Stimulated activated CD8-positive, alpha-beta memory T cell treated with anti-CD3 and anti-CD28 coated beads, Interleukin-12 subunit alpha, Interleukin-12 subunit beta, amount 100 ng/mL, for 24 hours (primary cell): ENCODE data around the gene PRADC1.
A peak's percentile ranks its signal among the peaks of the same experiment; 100 is the strongest.

Experiments
- DNase-seq: peaks from one replicate; pipeline ENCODE4 v3.0.0-alpha.2; 2020; ENCODE audit errors: extremely low read depth

The PRADC1 gene

DNA sequence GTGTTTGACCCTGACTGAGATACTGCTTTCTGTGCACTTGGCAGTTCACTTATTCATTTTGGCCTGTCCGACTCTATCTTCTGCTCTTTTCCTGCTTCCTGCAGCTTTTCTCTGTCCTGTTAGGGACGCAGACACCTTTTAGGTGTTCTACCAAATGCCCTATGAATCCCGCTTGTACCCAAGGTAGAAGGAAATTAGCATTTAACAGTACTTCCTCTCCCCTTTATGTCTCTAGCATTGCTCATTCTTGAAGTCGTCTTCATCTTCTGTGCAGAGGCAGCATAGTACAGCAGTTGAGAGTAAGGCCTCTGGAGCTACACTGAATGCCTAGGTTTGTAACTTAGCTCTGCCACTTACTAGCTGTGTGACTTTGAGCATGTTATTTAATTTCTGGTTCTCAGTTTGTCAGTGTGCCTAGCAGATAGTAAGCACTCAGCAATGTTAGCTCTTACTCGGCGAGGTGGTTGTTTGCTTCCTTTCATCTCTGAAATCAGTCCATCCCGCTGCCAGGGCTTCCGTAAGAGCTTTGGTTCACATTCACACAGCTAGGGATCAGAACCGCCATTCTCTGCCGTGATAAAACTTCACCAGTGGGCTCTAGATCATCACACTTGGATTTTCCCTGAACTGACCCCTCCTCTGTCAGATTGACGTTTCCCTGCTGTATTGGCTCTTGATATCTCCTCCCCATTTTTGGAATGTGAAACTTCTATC is 2.4 kb upstream of the PRADC1 start:
- no peak for DNase-seq

GRCh38 chr2:73233932-73234832 is 1.1 kb upstream of the PRADC1 start, which contains the start of gene CCT7:
Gene CCT7 (plus strand): TSS chr2:73234308. CDS start chr2:73234379, 71 bp downstream.
- peak; percentile 66 for DNase-seq

DNA sequence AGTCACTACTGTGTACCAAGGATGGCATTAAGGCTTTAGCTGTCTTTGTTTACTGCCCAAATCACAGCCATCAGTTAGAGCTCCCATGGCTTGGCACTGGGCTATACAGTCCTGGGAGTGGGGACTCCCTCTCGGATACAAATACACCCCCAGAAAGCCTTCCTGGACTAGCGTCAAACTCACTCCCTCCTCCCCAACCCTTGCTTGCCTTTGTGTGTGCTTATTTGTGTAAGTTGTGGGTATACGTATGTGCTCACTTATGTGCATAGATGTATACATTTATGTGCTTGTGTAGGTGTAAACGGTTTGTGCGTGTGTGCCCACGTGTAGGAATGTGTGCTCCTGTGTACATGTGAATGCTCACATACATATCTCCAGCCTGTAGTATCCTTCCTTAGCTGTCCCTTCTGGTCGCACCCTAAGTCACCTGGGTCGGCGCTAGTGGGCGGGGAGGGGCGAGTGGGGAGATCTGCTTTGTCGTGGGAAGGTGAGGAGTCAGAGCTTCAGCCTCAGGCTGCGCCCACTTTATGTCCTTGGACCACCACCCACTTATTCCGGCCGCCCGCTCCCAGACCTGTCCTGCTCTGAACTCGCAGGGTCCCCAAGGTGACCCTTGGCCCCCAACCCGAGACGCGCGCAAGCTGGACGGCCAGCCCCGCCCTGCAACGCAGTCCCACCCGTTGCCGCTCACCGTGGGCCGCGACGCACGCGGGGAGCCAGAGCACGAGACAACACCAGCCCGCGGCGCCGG is 461 bp downstream of the PRADC1 start:
- no peak for DNase-seq

- no peak for DNase-seq
Observed at GRCh38 chr2:73228631-73229030, 4.4 kb downstream of the PRADC1 start.

DNA sequence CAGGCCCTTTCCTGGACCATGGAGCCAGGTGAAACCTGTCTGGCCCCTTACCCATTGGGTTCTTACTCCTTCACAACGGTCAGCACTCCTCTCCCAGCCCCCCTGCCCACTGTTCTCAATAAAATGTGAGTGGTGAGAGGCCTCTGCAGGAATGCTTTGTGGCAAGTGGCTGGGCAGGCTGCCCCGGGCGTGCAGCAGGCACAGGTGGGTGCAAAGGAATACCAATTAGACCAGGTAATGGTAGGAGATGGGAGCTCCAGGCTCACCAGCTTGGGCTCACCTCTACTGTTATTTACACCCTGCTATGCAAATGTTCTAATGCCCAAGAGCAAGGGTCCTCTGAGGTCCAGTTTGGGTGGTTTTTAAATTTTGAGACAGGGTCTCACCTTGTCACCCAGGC is 6.0 kb downstream of the PRADC1 start:
- DNase-seq: no peak

DNA sequence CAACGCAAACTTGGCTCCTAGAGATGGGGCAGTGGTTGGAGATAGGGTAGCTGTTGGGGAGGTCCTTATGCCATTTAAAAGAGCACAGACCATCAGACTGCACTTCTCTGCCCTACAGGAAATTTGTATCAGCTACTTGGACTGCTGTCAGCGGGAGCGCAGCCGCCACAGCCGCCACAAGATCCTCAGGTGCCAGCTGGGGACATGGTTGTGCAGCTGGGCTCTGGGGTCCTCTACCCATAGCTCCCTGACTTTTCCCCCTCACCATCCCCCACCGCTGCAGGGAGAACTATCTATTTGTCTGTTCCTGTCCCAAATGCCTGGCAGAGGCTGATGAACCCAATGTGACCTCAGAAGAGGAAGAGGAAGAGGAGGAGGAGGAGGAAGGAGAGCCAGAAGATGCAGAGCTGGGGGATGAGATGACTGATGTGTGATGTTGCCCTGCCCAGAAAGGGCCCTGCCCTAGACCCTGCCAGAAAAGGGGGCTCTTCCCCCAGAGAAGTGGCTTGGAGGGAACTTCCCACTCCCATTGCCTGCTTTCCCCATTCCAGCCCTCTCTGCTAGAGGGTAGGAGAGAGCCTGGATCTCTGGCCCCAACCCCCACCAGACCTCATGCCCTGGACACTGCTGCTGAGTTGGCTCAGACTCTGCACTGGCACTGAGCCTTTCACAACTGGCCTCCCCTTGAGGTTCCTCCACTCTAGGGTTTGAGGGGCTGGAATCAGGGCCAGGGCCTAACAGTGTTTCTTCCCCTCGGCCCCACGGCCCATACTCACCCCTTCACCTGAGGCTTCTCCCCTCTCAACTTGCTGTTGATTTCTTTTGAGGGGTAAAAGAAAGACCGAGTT is 7.3 kb downstream of the PRADC1 start:
- DNase-seq: no peak

DNA sequence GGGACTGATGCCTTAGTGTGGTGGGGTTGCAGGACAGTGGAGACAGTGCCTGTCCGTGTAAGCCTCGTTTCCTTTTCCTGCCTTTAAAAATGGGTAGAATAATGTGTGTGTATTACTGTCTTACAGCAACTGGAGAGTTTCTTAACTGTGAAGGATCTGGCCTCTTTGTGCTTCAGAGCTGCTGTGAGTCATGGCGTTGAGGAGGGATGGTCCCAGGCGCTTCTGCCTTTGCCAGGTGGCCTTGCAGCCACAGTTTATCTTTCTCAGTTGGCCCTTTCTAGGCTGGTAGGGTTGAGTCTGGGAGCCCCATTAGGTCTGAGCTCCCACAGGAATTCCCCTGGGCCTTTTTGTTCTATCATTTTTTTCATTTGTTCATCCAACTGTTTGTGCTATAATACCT is 9.2 kb downstream of the PRADC1 start:
- DNase-seq: no peak

GRCh38 chr2:73218298-73218697 is 14.7 kb downstream of the PRADC1 start:
- no peak for DNase-seq

GRCh38 chr2:73217826-73218225 is 15.2 kb downstream of the PRADC1 start:
- no peak for DNase-seq

- DNase-seq: no peak
Observed at GRCh38 chr2:73217160-73217559, 15.9 kb downstream of the PRADC1 start.

GRCh38 chr2:73215254-73215653 is 17.8 kb downstream of the PRADC1 start:
- DNase-seq: no peak

DNA sequence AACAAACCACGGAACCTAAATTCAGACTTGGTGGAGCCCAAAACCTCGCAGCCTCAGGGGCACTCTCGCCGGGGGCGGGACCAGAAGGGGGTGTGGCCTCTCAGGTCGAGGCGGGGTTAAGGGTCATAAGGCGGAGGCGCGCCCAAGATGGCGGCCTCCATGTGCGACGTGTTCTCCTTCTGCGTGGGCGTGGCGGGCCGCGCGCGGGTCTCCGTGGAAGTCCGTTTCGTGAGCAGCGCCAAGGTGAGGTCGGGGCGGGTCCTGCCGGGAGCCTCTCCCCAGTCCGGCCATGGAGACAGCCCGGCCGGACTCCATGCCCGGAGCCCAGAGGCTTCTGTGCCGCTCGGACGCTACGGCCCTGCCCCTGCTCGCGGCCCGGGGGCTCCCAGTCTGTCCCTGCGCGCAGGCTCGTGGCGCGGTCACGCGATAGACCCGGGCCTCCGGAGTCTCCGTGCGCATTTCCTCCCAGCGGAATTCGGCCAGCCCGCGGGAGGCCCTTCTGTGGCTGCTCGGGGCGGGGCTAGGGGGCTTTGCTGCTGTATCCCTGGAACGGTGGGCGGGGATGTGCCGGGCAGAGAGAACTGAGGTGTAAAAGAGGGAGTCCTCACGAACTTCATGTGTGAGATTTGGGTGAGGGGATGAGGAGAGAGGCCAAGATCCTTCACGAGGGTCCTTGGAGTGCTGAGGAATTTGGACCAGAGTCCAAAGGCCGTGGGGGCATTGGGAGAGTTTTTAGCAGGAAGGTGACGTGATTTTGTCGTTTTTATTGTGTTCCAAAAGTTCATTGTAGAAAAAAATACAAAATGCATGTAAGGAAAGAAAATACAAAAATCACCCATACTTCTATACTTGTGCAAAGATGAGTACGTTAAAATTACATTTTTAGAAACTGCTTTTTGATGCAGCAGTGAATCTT is 18.7 kb downstream of the PRADC1 start, which contains the start of gene SMYD5:
Gene SMYD5, plus strand, starts transcription at position 126 of the 916 bp plus-strand sequence. Its CDS starts 22 bp downstream, at position 148.
- DNase-seq: peak; percentile 76

DNA sequence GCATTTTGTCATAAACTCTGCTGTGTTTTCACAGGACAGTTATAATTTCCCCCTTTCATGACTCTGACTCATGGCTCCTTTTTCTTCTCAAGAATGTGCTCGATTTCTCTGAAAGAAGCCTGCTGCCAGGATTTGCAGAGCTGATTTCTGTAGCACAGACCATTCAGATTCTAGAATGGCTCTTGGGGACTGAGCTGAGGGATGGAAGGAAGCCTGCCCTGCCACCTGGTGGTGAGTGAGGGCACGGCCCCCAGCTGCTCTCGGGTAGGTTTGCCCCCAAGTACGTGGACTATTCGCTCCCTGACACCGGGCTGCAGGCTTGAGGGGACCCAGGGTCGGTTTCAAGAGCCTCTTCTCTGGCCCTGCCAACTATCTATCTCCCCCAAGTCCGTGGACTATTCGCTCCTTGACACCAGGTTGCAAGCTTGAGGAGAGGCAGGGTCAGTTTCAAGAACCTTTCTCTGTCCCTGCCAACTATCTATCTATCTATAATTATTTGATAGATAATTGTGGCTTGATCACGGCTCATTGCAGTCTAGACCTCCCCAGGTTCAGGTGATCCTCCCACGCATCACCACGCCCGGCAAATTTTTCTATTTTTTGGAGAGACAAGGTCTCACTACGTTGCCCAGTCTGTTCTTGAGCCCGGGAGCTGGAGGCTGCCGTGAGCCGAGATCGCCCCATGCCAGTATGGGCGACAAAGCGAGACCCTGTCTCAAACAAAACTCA is 20.4 kb downstream of the PRADC1 start:
- peak; percentile 47 for DNase-seq

- no peak for DNase-seq
Observed at GRCh38 chr2:73212098-73212447, 21.0 kb downstream of the PRADC1 start.

- no peak for DNase-seq
Observed at GRCh38 chr2:73210696-73211095, 22.3 kb downstream of the PRADC1 start.

DNA sequence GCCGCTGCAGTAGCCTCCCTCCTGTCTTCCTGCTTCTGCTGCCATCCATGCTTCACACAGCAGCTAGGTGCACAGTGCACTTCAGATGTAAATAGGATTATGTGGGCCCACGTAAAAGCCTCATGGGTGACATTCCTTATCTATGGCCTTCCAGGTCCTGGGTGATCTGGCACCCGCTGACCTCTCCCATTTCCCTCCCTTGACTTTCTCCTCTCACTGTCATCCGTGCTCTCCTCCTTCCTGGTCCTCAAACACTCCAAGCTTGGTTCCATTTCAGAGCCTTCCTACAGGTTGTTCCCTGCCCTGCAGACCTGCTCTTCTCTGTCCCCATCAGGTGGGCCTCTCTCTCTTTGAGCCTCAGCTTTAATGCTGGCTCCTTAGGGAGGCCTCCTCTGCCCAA is 23.0 kb downstream of the PRADC1 start:
- DNase-seq: no peak

- no peak for DNase-seq
Observed at GRCh38 chr2:73208258-73208657, 24.8 kb downstream of the PRADC1 start.

- no peak for DNase-seq
Observed at GRCh38 chr2:73205611-73206010, 27.4 kb downstream of the PRADC1 start.

- DNase-seq: no peak
Observed at GRCh38 chr2:73203055-73203681, 29.9 kb downstream of the PRADC1 start.
